ENCODE results near the gene NDUFV3. TPM values are rescaled to one million over a fixed set of nuclear protein-coding genes. Genes with fewer than 3 reads are reported as not detected.

NDUFV3 gene
- total and polyA plus RNA-seq, 2 of the 8 experiments (the other 6 are each of a cell fraction or from before 2014, with no cell fraction given): 17.0 to 44.4 TPM

DNA sequence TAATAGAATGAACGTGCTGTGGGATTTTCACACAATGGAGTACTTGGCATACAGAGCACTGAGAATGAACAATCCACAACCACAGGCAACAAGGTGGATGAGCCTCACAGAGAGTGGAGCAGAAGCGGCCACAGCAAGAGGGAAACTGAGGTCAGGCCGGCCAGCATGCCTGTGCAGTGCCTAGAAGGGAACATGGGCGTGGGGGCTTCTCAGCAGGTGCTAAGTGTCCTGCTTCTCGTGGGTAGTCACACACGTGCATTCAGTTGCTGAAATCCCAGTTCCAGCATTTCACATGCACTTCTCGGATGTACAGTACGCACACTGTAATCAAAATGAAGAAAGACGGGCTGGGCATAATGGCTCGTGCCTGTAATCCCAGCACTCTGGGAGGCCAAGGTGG, 46.9 kb upstream of the NDUFV3 start:
- H2BK15ac ChIP-seq (ENCODE audit: low read length): no peak overlapping the region
- no peaks in the 10 kb centered on the region for H3K4me1 ChIP-seq (replicated peaks in 1 of 4; ENCODE audit: control insufficient read depth in 3 of 4, insufficient read depth in 4 of 4, low read length in 3 of 4)
- H3K56ac ChIP-seq (replicated peaks; ENCODE audit: insufficient read length, low read depth, low read length): no peak overlapping the region
- H3K4ac ChIP-seq (replicated peaks; ENCODE audit: insufficient read length, low read depth, low read length): no peak overlapping the region
- CTCF ChIA-PET (ENCODE audit: partially characterized antibody): interaction anchor here (1.3 kb wide), 1 partner anchor 11 kb away, joined by 3 read pairs; no protein-coding TSS in a partner anchor
- no peak overlapping the region for H3K23ac ChIP-seq (ENCODE audit: insufficient read length)
- no peaks in the 10 kb centered on the region for H3K27me3 ChIP-seq (replicated peaks in 1 of 4; ENCODE audit: control insufficient read depth in 3 of 4, extremely low read depth in 1 of 4, insufficient read depth in 3 of 4, low read length in 3 of 4)
- H3K4me3 ChIP-seq (ENCODE audit: extremely low read depth in 1 of 4, insufficient read depth in 2 of 4, low read depth in 3 of 4, low read length in 4 of 4): no peak overlapping the region
- no peak overlapping the region for H4K8ac ChIP-seq (ENCODE audit: extremely low read depth, insufficient read depth, low read length)
- POLR2A ChIA-PET (ENCODE audit: partially characterized antibody): no interaction called here
- no peak overlapping the region for H2BK5ac ChIP-seq (ENCODE audit: low read depth, low read length)
- FAIRE-seq: no peak
- H2BK120ac ChIP-seq (replicated peaks; ENCODE audit: low read depth, low read length): no peak overlapping the region
- H2AFZ ChIP-seq (ENCODE audit: low read length): no peak overlapping the region
- H3K79me1 ChIP-seq (ENCODE audit: low read depth, low read length): peaks cover 14% of the 10 kb centered on the region; the same call in 1 of the 2 replicates
- H2AK5ac ChIP-seq (ENCODE audit: low read depth, low read length): no peak overlapping the region
- H3K9me3 ChIP-seq (ENCODE audit: insufficient read depth in 2 of 2, low read depth in 1 of 2, low read length in 1 of 2): no peaks in the 10 kb centered on the region
- H3K4me2 ChIP-seq (ENCODE audit: insufficient read depth in 1 of 2, low read depth in 2 of 2, low read length in 2 of 2): no peak overlapping the region
- no peak overlapping the region for H3K9ac ChIP-seq (replicated peaks in 1 of 4; ENCODE audit: extremely low read depth in 1 of 4, low read depth in 3 of 4, low read length in 3 of 4)
- no peak overlapping the region for H3K27ac ChIP-seq (ENCODE audit: low read depth, low read length)
- H3K14ac ChIP-seq (ENCODE audit: insufficient read length): no peak overlapping the region
- H2BK12ac ChIP-seq (ENCODE audit: low read depth, low read length): no peak overlapping the region
- 92% methylated on average over 10 of the region's 10 CpGs; no CpG with 5 or more reads in 1 of the 2 experiments for WGBS, 2 experiments (ENCODE audit: extremely low coverage in 1 of 2, insufficient coverage in 1 of 2, insufficient read length in 1 of 2, insufficient replicate concordance in 2 of 2, low coverage in 1 of 2, low lambda C conversion rate in 2 of 2, missing lambda C conversion rate in 1 of 2)
- peaks cover 25 to 59% (median 47%) of the 10 kb centered on the region in 4 experiments; a peak in 7 of 8 replicates for H3K36me3 ChIP-seq (ENCODE audit: control insufficient read depth in 2 of 4, insufficient read depth in 4 of 4, low read length in 3 of 4)
- H2BK20ac ChIP-seq (ENCODE audit: low read length): no peak overlapping the region
- no peak overlapping the region for H3K18ac ChIP-seq (ENCODE audit: extremely low read depth, low read length)
- no peak overlapping the region for H4K91ac ChIP-seq (replicated peaks; ENCODE audit: insufficient read length, low read length)
- H4K5ac ChIP-seq (ENCODE audit: insufficient read length, low read depth, low read length): no peak overlapping the region
- H4K20me1 ChIP-seq (replicated peaks in 1 of 2; ENCODE audit: control insufficient read depth in 1 of 2, insufficient read depth in 2 of 2, low read length in 2 of 2): peaks cover 19 to 34% of the 10 kb centered on the region in 2 experiments
- DNase-seq (ENCODE audit: low read depth in 1 of 2, low spot score in 2 of 2): no peak
- H3K79me2 ChIP-seq (ENCODE audit: control insufficient read depth in 1 of 2, insufficient read depth in 2 of 2, low read length in 2 of 2): peaks cover 0 to 46% of the 10 kb centered on the region in 2 experiments; a peak in 2 of 4 replicates
- H3K23me2 ChIP-seq (ENCODE audit: low read depth, low read length): no peaks in the 10 kb centered on the region
- TF ChIP-seq SIRT6 (IDR thresholded peaks at IDR 0.05; ENCODE audit: low read length) (no peak), KDM5A (IDR thresholded peaks at IDR 0.05; ENCODE audit: low read length) (no peak), CBX5 (IDR thresholded peaks at IDR 0.05; ENCODE audit: low read depth, low read length) (no peak), RAD21 (IDR thresholded peaks at IDR 0.05 in 1 of 2, conservative IDR thresholded peaks at IDR 0.05 in 1 of 2; ENCODE audit: low read depth in 2 of 2, low read length in 2 of 2) (no peak), CHD1 (IDR thresholded peaks at IDR 0.05; ENCODE audit: low read depth, low read length) (no peak), CHD2 (IDR thresholded peaks at IDR 0.05; ENCODE audit: low read length) (no peak), TCF12 (IDR thresholded peaks at IDR 0.05; ENCODE audit: low read depth, low read length) (no peak), KDM4A (IDR thresholded peaks at IDR 0.05; ENCODE audit: low read depth, low read length, severe bottlenecking) (no peak), SP2 (IDR thresholded peaks at IDR 0.05; ENCODE audit: low read length) (no peak), BCL11A (IDR thresholded peaks at IDR 0.05; ENCODE audit: low read depth in 2 of 2, low read length in 2 of 2) (no peak), SIX5 (IDR thresholded peaks at IDR 0.05; ENCODE audit: low read depth, low read length) (no peak), RBBP5 (IDR thresholded peaks at IDR 0.05; ENCODE audit: borderline replicate concordance, low read depth, low read length) (no peak), NRF1 (IDR thresholded peaks at IDR 0.05; ENCODE audit: low read depth, low read length) (no peak)
- TF ChIP-seq, protein P1, sequence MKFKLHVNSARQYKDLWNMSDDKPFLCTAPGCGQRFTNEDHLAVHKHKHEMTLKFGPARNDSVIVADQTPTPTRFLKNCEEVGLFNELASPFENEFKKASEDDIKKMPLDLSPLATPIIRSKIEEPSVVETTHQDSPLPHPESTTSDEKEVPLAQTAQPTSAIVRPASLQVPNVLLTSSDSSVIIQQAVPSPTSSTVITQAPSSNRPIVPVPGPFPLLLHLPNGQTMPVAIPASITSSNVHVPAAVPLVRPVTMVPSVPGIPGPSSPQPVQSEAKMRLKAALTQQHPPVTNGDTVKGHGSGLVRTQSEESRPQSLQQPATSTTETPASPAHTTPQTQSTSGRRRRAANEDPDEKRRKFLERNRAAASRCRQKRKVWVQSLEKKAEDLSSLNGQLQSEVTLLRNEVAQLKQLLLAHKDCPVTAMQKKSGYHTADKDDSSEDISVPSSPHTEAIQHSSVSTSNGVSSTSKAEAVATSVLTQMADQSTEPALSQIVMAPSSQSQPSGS (IDR thresholded peaks at IDR 0.05; ENCODE audit: low read length): no peak

All from H1 (cell line).